LHCN-M2 (cell line): ENCODE measurements around the gene UBE2R2. TPM values are rescaled to one million over a fixed set of nuclear protein-coding genes. Genes with fewer than 3 reads are reported as not detected.
"Not testable (repeated sequence)": the region's sequence is repeated elsewhere in the genome, so short reads cannot be mapped to it uniquely, and the experiment has no call there.

Experiments used
- DNase-seq: peaks from one replicate; pipeline ENCODE4 v3.0.0-alpha.2; 2012; ENCODE audit warnings: low read depth
- polyA plus RNA-seq: library from polyadenylated mRNA; unstranded; fragments of >200 nt; gene quantifications from one replicate; pipeline ENCODE4 v1.2.1, GENCODE V29; 2012; ENCODE audit warnings: missing spikeins
- total RNA-seq: library from RNA; depleted of rRNA; stranded (reverse); fragments of >200 nt; gene quantifications from 2 replicates; pipeline ENCODE4 v1.2.3, GENCODE V29; 2014; rRNA removed

Gene UBE2R2
- 14.9 and 18.6 TPM in 2 replicates for total RNA-seq
- polyA plus RNA-seq = 31.9 TPM

- DNase-seq = peak; percentile 89
These were observed at the start of gene UBE2R2 for GRCh38 chr9:33816327-33817252. TSS of gene UBE2R2 (plus strand) at chr9:33817160. CDS start at chr9:33817758, 598 bp downstream.

DNA sequence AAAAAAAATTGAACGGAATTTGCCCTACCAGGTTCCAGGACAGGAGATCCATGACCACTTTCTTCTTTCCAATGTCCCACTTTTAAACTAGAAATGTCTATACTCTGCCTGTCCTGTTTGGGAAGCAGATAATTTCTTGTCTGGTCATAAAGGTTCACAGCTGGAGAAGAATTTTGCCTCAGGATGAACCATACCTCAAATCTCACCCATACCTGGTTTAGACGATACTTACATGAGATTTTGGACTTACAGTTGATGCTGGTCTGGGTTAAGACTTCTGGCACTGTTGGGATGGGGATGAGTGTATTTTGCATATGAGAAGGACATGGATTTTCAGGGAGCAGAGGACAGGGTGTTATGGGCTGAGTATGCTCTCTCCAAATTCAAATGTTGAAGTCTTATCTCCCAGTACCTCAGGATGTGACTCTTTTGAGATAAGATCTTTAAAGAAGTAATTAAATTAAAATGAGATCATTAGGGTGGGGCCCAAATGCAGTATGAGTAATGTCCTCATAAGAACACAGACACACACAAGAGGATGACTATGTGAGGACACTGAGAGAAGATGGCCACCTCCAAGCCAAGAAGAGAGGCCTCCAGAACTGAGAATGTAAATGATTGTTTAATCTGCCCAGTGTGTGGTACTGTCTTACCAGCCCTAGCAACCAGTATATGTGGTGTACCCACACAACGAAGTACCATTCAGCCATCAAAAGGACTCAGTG is 46.6 kb upstream of the UBE2R2 start:
- not testable (repeated sequence) for DNase-seq

GRCh38 chr9:33773135-33773534 is 43.8 kb upstream of the UBE2R2 start:
- not testable (repeated sequence) for DNase-seq

DNA sequence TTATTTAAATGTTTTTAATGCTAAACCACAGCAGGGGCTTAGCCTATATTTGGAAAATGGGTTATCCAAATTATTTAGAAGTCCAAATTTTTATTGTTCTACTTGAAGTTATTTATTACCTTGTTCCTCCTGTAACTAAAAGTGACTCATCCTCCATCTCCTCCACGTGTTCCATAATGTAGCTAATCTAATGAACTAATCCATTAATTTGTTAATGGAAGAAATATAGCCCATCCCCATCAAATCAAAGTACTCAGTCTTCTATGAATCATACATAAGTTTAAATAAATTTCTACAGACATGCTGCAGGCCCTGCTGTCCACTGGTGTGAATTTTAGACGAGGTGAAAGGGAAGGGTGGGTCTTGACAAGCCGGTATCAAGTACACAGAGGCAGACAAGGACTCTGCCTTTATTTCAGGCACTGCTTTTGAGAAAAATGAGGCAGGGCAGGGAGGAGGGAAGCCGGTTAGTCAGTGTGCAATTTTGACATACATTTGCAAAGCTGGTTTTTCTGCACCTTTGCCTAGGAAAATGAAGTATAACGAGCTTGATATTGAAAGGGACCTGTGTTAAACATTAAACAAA is 42.8 kb upstream of the UBE2R2 start:
- DNase-seq = not testable (repeated sequence)

- DNase-seq = no peak
These were observed 40.4 kb upstream of the UBE2R2 start for GRCh38 chr9:33776578-33776977.

GRCh38 chr9:33778700-33779351 is 38.1 kb upstream of the UBE2R2 start:
- peak; percentile 51 for DNase-seq

DNA sequence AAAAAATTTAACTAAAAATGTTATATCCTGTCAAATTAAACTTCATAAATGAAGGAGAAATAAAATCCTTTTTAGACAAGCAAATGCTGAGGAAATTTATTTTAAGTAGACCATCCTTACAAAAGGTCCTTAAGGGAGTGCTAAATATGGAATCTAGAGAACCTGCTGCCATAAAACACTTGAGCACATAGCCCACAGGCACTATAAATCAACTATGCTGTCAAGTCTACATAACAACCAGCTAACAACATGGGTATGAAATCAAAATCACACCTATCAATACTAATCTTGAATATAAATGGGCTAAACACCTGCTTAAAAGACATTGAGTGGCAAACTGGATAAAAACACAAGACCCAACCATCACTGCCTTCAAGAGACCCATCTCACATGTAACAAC is 36.7 kb upstream of the UBE2R2 start:
- DNase-seq = no peak

DNA sequence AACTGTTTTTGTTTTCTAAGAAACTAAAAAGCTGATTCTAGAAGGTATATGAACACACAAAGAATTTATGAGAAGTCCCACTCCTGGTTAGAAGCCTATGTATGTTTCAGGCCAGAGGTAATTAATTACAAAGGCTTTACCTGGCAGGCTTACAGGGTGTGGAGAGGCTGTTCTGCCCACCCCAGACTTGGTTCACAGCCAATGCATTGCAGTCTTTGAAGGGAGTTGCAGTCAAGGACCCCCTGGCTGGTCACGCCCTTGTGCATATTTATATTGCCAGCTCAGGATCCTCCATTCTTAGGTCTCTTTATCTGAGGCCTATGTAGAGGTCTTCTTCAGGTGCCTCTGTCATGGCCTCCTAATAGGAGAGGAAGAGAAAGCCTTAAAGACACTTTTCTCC is 35.2 kb upstream of the UBE2R2 start:
- no peak for DNase-seq

GRCh38 chr9:33782395-33783152 is 34.4 kb upstream of the UBE2R2 start:
- DNase-seq = peak; percentile 46

DNA sequence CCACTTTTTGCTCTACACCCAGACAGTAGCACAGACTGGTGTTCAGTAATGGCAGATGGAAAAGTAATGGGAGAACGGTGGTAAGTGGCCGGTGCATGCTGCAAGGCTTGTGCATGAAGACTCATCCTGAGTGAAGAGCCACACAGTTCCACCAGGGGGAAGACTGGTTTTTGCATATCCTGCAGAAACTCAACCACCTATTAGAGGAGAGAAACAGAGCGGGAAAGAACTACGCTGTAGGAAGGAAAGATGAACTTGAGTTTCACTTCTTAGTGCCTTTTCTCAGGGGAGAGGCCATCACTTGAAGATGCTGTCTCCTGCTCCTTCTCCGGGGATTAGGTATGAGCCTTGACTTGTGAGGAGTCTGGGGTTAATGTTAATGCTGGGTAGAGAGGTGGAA is 31.0 kb upstream of the UBE2R2 start:
- peak; percentile 34 for DNase-seq

DNA sequence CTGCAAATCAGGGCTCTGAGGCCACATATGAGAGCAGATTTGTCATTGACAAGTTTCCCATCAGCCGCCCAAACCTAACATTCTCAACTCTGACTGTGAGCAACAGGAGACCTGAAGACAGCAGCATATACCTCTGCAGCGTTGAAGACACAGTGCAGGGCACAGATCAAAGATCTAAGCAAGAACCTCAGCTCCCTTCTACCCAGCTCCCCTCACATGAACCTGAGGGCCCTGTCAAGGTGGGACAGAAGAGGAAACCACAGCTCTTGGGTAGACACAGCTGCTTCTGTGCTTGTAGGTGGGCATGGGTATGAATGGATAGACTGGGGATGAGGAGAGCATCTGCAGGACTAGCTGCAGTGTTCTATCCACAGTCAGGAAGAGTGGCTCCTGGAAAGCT is 30.3 kb upstream of the UBE2R2 start:
- DNase-seq = no peak

GRCh38 chr9:33787839-33788238 is 29.1 kb upstream of the UBE2R2 start:
- DNase-seq = no peak

GRCh38 chr9:33789429-33789828 is 27.5 kb upstream of the UBE2R2 start:
- DNase-seq = not testable (repeated sequence)

- peak; percentile 64 for DNase-seq
These were observed 25.8 kb upstream of the UBE2R2 start for GRCh38 chr9:33791117-33791516.

DNA sequence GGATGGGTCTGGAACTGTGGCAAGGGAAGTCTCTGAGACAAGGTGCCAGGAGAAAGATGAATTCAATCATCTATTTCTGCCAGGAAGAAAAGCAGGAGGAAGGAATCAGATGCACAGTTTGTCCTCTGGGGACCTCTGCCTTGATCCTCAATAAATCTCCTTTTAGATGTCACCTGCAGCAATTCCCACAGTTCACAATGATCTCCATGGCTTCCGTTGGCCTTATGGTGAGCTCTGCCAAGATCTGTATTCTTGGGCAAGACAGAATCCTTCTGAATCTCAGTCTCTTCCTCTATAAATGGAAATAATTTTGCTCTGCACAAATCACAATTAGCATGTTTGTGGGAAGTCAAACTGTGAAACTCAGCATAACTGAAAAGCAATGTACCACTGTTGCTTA is 23.5 kb upstream of the UBE2R2 start:
- not testable (repeated sequence) for DNase-seq

DNA sequence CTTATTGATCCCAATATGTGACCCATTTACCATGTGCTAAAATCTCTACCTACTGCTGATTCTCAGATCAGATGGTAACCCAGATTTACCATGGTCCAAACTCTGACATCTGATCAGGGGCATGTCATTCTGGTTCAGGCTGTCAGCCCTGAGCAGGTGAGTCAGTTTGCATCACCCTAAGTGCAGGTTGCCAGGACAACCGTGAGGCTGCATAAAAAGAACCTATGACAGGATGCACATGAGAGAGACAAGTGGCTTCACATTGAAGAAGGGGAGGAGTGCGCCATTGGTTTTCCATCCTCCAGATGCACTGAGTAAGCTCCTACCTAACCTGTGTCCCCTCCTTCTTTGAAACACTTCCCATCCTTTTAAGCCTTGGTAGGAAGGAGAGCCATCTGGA is 22.4 kb upstream of the UBE2R2 start:
- no peak for DNase-seq

DNA sequence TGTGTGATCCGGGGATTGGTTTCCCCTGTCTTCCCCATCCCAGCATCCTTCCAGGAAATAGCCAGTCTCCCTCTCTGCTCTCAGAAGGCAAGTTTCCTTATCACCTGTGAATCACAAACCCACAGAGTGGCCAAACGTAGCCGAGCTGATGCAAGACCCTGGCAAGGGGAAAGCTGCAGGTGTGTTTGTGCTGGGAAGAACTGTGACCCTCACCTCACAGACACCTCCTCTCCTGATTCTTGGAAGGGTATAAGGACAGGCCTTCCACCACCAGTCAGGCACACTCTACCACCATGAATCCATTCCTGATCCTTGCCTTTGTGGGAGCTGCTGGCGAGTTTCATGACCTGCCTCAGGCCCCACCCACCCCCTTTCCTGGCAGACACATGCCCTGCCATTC is 21.7 kb upstream of the UBE2R2 start, which contains the start of gene PRSS3:
PRSS3 (plus strand) TSS at position 281 of the 400 bp plus-strand sequence; CDS start at position 294, 13 bp downstream.
- DNase-seq = no peak

DNA sequence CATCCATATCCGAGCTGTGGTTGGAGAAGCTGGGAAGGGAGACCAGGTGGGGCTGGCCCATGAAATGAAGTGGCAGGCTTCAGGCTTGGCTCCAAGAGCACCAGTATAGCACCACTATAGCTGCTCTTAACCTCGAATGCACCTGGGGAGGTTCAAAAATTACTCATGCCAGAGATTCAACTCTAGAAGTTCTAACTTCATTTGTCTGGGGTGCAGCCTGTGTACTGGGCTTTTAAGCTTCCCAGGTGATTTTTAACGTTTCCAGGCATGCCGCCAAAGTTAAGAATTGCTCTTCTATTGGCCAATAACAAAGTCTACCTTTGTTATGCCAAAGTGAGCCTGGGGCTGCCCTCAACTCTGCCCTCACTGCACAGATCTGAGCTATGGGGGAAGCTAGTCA is 21.1 kb upstream of the UBE2R2 start:
- DNase-seq = no peak

DNA sequence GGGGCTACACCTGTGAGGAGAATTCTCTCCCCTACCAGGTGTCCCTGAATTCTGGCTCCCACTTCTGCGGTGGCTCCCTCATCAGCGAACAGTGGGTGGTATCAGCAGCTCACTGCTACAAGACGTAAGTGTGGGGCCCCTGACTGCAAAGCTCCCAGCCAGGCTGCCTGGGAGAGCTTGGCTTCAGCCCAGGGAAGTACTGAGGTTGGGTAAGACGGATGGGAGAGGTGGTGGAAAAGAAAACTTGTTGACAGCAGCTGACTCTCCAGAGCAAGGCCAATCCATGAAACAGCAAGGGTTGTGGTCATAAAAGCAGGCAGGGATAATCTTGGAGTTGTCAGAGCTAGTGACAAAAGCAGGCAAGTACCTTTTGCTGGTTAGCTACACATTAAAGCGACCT is 20.3 kb upstream of the UBE2R2 start:
- not testable (repeated sequence) for DNase-seq

DNA sequence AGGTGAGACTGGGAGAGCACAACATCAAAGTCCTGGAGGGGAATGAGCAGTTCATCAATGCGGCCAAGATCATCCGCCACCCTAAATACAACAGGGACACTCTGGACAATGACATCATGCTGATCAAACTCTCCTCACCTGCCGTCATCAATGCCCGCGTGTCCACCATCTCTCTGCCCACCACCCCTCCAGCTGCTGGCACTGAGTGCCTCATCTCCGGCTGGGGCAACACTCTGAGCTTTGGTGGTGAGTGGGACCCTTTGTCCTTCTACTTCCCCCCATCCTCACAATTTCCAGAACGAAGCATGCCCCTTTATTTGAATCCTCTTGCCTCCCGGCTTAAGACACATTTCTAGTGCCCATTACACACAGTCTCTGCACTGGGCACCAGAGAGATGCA is 19.1 kb upstream of the UBE2R2 start:
- no peak for DNase-seq

GRCh38 chr9:33798545-33798944 is 18.4 kb upstream of the UBE2R2 start:
- no peak for DNase-seq
